DMS153 treated with DMSO at 0.1 percent for 48 hours (cell line): ENCODE results near the gene ELP4.
"Not testable (repeated sequence)": the region's sequence is repeated elsewhere in the genome, so short reads cannot be mapped to it uniquely, and the experiment has no call there.

ENCODE experiments used
- DNase-seq: peaks from one replicate; lab custom pipeline; 2025; ENCODE audit not compliant: unreplicated experiment; lab: John Stamatoyannopoulos, UW

The ELP4 gene

GRCh38 chr11:31509429-31510345, at the start of gene ELP4, which contains the start of gene IMMP1L:
TSS of gene ELP4 (plus strand) at chr11:31509767. CDS start at chr11:31509785, 18 bp downstream.
TSS of gene IMMP1L (minus strand) at chr11:31509622. CDS start at chr11:31463276, 46,346 bp downstream.
- DNase-seq, result peak; percentile 90

GRCh38 chr11:31464436-31464835, 45.1 kb upstream of the ELP4 start:
- no peak for DNase-seq

GRCh38 chr11:31474083-31474482, 35.5 kb upstream of the ELP4 start:
- no peak for DNase-seq

GRCh38 chr11:31477528-31478222, 31.9 kb upstream of the ELP4 start:
- DNase-seq, result no peak

- no peak for DNase-seq
Measured at GRCh38 chr11:31478223-31478590, 31.4 kb upstream of the ELP4 start.

GRCh38 chr11:31479066-31479465, 30.5 kb upstream of the ELP4 start:
- no peak for DNase-seq

- no peak for DNase-seq
Measured at GRCh38 chr11:31480930-31481329, 28.6 kb upstream of the ELP4 start.

- no peak for DNase-seq
Measured at GRCh38 chr11:31484497-31484896, 25.1 kb upstream of the ELP4 start.

GRCh38 chr11:31487848-31488247, 21.7 kb upstream of the ELP4 start:
- DNase-seq, result no peak

GRCh38 chr11:31492320-31492913, 17.1 kb upstream of the ELP4 start:
- DNase-seq, result no peak

GRCh38 chr11:31493235-31493634, 16.3 kb upstream of the ELP4 start:
- no peak for DNase-seq

GRCh38 chr11:31493762-31494161, 15.8 kb upstream of the ELP4 start:
- DNase-seq, result not testable (repeated sequence)

GRCh38 chr11:31499576-31500178, 9.9 kb upstream of the ELP4 start:
- no peak for DNase-seq

- no peak for DNase-seq
Measured at GRCh38 chr11:31500560-31500959, 9.0 kb upstream of the ELP4 start.

- DNase-seq, result no peak
Measured at GRCh38 chr11:31509051-31509428, 527 bp upstream of the ELP4 start.

GRCh38 chr11:31512117-31512516, 2.5 kb downstream of the ELP4 start:
- DNase-seq, result no peak

GRCh38 chr11:31521497-31522150, 12.1 kb downstream of the ELP4 start:
- no peak for DNase-seq

- DNase-seq, result no peak
Measured at GRCh38 chr11:31529189-31529588, 19.6 kb downstream of the ELP4 start.

- no peak for DNase-seq
Measured at GRCh38 chr11:31529701-31530100, 20.1 kb downstream of the ELP4 start.

GRCh38 chr11:31531293-31531692, 21.7 kb downstream of the ELP4 start:
- no peak for DNase-seq

GRCh38 chr11:31535479-31535878, 25.9 kb downstream of the ELP4 start:
- no peak for DNase-seq
